ENCODE results near the gene USP38. TPM values are rescaled to one million over a fixed set of nuclear protein-coding genes. Genes with fewer than 3 reads are reported as not detected.

USP38 gene
- total RNA-seq, 4 donors from 2014 or later, result 18.8 to 24.1 (median 19.9) TPM

DNA sequence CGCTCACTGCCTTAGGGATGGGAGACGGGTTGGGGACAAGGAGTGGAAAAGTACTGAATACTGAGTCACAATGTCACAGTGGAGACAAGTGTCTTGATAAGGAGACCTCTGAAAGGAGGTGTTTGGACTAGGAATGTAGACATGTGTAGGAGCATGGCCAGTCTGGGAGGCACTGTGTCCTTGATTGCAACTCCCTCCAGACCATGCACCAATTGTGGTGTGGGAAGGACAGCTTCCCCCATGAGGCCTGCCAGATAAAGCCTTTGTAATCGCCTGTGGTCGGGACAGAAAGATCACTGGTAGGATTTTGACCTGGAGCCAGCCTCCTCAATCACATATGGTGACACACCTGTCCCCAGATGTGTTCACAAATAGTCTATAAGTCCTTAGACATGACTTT, 64.1 kb downstream of the USP38 start:
- WGBS, 2 donors, result 91 to 92% methylated on average over 4 of the region's 4 CpGs

DNA sequence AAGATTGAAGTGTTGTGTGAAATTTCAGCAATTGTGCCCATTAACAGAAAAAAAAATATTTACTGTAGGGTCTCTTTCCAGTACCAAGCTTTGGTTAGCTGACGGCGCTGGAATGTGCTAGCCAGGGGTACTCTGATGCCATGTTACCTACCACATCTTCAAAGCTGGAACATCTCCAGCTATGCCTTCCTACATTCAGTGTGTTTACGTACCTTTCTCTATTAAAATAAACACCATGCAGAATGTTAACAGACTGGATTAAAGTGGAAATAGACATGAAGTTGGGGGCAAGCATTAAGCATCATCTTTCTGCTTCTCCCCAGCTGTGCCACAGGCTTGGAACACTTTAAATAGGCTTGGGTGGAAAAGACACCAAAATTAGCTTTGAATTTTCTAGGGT, 65.9 kb downstream of the USP38 start:
- peaks cover 0 to 17% (median 0%) of the 10 kb centered on the region in 4 donors for H3K4me1 ChIP-seq
- H3K36me3 ChIP-seq, result no peaks in the 10 kb centered on the region
- no peak for DNase-seq (ENCODE audit: low spot score in 2 of 2)
- no peaks in the 10 kb centered on the region for H3K9me3 ChIP-seq
- H3K4me3 ChIP-seq, result no peak overlapping the region
- no peaks in the 10 kb centered on the region for H3K27me3 ChIP-seq
- 86 to 90% methylated on average over 3 of the region's 3 CpGs for WGBS, 2 donors
- H3K27ac ChIP-seq, result no peak overlapping the region
- TF ChIP-seq EP300 (IDR thresholded peaks at IDR 0.05), result no peak
- no peak for TF ChIP-seq POLR2A (IDR thresholded peaks at IDR 0.05)
- TF ChIP-seq, protein P1, sequence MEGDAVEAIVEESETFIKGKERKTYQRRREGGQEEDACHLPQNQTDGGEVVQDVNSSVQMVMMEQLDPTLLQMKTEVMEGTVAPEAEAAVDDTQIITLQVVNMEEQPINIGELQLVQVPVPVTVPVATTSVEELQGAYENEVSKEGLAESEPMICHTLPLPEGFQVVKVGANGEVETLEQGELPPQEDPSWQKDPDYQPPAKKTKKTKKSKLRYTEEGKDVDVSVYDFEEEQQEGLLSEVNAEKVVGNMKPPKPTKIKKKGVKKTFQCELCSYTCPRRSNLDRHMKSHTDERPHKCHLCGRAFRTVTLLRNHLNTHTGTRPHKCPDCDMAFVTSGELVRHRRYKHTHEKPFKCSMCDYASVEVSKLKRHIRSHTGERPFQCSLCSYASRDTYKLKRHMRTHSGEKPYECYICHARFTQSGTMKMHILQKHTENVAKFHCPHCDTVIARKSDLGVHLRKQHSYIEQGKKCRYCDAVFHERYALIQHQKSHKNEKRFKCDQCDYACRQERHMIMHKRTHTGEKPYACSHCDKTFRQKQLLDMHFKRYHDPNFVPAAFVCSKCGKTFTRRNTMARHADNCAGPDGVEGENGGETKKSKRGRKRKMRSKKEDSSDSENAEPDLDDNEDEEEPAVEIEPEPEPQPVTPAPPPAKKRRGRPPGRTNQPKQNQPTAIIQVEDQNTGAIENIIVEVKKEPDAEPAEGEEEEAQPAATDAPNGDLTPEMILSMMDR (IDR thresholded peaks at IDR 0.05), result no peak

More for the DNA sequence above, 64.1 kb downstream of the USP38 start:
- no peaks in the 10 kb centered on the region for H3K27me3 ChIP-seq
- no peak overlapping the region for H3K27ac ChIP-seq
- H3K9me3 ChIP-seq, result no peaks in the 10 kb centered on the region
- H3K36me3 ChIP-seq, result no peaks in the 10 kb centered on the region
- TF ChIP-seq EP300 (IDR thresholded peaks at IDR 0.05), result no peak
- no peak for TF ChIP-seq POLR2A (IDR thresholded peaks at IDR 0.05)
- TF ChIP-seq, protein P1 (IDR thresholded peaks at IDR 0.05), result no peak
- H3K4me3 ChIP-seq, result no peak overlapping the region
- no peak for DNase-seq (ENCODE audit: low spot score in 2 of 2)
- peaks cover 0 to 13% (median 0%) of the 10 kb centered on the region in 4 donors for H3K4me1 ChIP-seq

GRCh38 chr4:143251348-143251747, 66.6 kb downstream of the USP38 start:
- 73% methylated on average over 1 of the region's 1 CpG for WGBS, 2 donors
- Histone ChIP-seq H3K4me3 (no peak overlapping the region), H3K27ac (no peak overlapping the region), H3K9me3 (no peaks in the 10 kb centered on the region), H3K27me3 (no peaks in the 10 kb centered on the region), H3K4me1 (peaks cover 0 to 24% (median 0%) of the 10 kb centered on the region in 4 donors), H3K36me3 (no peaks in the 10 kb centered on the region)
- DNase-seq (ENCODE audit: low spot score in 2 of 2), result no peak
- TF ChIP-seq, protein P1 (IDR thresholded peaks at IDR 0.05), result no peak
- TF ChIP-seq POLR2A (IDR thresholded peaks at IDR 0.05) (no peak), EP300 (IDR thresholded peaks at IDR 0.05) (no peak)

DNA sequence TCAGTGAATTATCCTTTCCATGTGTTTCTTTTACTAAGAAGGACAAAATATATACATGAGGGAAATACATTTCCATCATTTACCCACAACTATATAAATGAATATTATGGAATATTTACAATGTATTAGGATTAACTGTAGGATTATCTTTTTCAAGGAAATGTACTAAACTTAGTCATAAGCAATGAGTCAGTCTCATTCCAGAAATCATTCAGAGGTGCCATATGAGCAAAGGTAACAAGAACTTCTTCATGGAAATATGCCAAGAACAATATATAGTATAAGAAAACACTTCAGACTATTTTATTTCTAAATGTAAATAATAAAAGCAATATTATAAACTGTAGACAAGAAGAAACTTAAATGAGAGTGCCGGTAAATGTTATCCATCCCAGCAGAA, 67.1 kb downstream of the USP38 start:
- Histone ChIP-seq H3K27ac (no peak overlapping the region), H3K4me3 (no peak overlapping the region), H3K4me1 (peaks cover 0 to 27% (median 0%) of the 10 kb centered on the region in 4 donors), H3K9me3 (no peaks in the 10 kb centered on the region), H3K27me3 (no peaks in the 10 kb centered on the region), H3K36me3 (no peaks in the 10 kb centered on the region)
- TF ChIP-seq EP300 (IDR thresholded peaks at IDR 0.05) (no peak), POLR2A (IDR thresholded peaks at IDR 0.05) (no peak)
- TF ChIP-seq, protein P1 (IDR thresholded peaks at IDR 0.05), result no peak
- DNase-seq (ENCODE audit: low spot score in 2 of 2), result no peak
- 87 to 95% methylated on average over 1 of the region's 1 CpG for WGBS, 2 donors

DNA sequence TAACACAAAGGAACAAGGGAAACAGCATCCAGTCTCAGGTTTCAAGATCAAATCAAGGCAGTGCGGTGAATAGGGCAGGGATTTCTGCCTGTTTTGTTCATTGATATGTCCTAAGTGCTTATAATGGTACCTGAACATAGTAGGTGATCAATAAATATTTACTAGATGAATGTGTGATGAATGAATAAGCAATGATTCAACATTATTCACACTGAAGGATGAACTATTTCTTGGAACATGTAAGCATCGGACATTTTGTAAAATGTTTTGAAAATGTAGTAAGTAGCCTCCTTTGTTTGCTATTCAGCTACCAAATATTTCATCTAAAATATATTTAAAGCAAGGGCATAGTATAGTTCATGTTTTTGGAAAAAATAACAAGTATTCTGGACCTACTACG, 67.8 kb downstream of the USP38 start:
- no peak for DNase-seq (ENCODE audit: low spot score in 2 of 2)
- Histone ChIP-seq H3K36me3 (no peaks in the 10 kb centered on the region), H3K27ac (no peak overlapping the region), H3K9me3 (no peaks in the 10 kb centered on the region), H3K27me3 (no peaks in the 10 kb centered on the region), H3K4me3 (no peak overlapping the region), H3K4me1 (peaks cover 0 to 27% (median 0%) of the 10 kb centered on the region in 4 donors)
- TF ChIP-seq, protein P1 (IDR thresholded peaks at IDR 0.05), result no peak
- TF ChIP-seq POLR2A (IDR thresholded peaks at IDR 0.05), result no peak
- TF ChIP-seq EP300 (IDR thresholded peaks at IDR 0.05), result no peak
- 87 to 94% methylated on average over 3 of the region's 3 CpGs for WGBS, 2 donors
